ENCODE results near the gene CCR5AS.

The CCR5AS gene

DNA sequence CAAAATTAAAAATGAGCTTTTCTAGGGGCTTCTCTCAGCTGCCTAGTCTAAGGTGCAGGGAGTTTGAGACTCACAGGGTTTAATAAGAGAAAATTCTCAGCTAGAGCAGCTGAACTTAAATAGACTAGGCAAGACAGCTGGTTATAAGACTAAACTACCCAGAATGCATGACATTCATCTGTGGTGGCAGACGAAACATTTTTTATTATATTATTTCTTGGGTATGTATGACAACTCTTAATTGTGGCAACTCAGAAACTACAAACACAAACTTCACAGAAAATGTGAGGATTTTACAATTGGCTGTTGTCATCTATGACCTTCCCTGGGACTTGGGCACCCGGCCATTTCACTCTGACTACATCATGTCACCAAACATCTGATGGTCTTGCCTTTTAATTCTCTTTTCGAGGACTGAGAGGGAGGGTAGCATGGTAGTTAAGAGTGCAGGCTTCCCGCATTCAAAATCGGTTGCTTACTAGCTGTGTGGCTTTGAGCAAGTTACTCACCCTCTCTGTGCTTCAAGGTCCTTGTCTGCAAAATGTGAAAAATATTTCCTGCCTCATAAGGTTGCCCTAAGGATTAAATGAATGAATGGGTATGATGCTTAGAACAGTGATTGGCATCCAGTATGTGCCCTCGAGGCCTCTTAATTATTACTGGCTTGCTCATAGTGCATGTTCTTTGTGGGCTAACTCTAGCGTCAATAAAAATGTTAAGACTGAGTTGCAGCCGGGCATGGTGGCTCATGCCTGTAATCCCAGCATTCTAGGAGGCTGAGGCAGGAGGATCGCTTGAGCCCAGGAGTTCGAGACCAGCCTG, 35.1 kb downstream of the CCR5AS start:
- Mint-ChIP-seq H3K4me1 (peaks cover 17% of the 10 kb centered on the region), H3K9me3 (no peaks in the 10 kb centered on the region), H3K27ac (no peak overlapping the region), H3K27me3 (ENCODE audit: insufficient read depth, low read depth, poor library complexity) (no peaks in the 10 kb centered on the region), H3K36me3 (ENCODE audit: low read depth) (no peaks in the 10 kb centered on the region; the same call in 2 of the 3 replicates), H3K4me3 (no peak overlapping the region)
- Histone ChIP-seq H3K4me3 (no peak overlapping the region), H3K36me3 (ENCODE audit: insufficient read depth) (no peaks in the 10 kb centered on the region), H3K27me3 (ENCODE audit: insufficient read depth) (no peaks in the 10 kb centered on the region), H3F3A (replicated peaks; ENCODE audit: low read depth) (no peaks in the 10 kb centered on the region), H3K4me2 (no peak overlapping the region), H4K20me1 (replicated peaks; ENCODE audit: insufficient read depth) (no peaks in the 10 kb centered on the region; the same call in none of the 2 replicates), H2AFZ (no peak overlapping the region), H3K4me1 (ENCODE audit: insufficient read depth) (peaks cover 8% of the 10 kb centered on the region), H3K79me2 (replicated peaks; ENCODE audit: insufficient read depth) (no peaks in the 10 kb centered on the region), H3K27ac (ENCODE audit: low read depth) (no peak overlapping the region), H3K9me2 (ENCODE audit: insufficient read depth) (no peaks in the 10 kb centered on the region)
- TF ChIP-seq NANOG (IDR thresholded peaks at IDR 0.05; ENCODE audit: borderline replicate concordance) (no peak), JUNB (IDR thresholded peaks at IDR 0.05; ENCODE audit: unreplicated experiment) (no peak), ZNF114 (CRISPR knock-in tag; IDR thresholded peaks at IDR 0.05) (no peak)
- TF ChIP-seq, protein P1, sequence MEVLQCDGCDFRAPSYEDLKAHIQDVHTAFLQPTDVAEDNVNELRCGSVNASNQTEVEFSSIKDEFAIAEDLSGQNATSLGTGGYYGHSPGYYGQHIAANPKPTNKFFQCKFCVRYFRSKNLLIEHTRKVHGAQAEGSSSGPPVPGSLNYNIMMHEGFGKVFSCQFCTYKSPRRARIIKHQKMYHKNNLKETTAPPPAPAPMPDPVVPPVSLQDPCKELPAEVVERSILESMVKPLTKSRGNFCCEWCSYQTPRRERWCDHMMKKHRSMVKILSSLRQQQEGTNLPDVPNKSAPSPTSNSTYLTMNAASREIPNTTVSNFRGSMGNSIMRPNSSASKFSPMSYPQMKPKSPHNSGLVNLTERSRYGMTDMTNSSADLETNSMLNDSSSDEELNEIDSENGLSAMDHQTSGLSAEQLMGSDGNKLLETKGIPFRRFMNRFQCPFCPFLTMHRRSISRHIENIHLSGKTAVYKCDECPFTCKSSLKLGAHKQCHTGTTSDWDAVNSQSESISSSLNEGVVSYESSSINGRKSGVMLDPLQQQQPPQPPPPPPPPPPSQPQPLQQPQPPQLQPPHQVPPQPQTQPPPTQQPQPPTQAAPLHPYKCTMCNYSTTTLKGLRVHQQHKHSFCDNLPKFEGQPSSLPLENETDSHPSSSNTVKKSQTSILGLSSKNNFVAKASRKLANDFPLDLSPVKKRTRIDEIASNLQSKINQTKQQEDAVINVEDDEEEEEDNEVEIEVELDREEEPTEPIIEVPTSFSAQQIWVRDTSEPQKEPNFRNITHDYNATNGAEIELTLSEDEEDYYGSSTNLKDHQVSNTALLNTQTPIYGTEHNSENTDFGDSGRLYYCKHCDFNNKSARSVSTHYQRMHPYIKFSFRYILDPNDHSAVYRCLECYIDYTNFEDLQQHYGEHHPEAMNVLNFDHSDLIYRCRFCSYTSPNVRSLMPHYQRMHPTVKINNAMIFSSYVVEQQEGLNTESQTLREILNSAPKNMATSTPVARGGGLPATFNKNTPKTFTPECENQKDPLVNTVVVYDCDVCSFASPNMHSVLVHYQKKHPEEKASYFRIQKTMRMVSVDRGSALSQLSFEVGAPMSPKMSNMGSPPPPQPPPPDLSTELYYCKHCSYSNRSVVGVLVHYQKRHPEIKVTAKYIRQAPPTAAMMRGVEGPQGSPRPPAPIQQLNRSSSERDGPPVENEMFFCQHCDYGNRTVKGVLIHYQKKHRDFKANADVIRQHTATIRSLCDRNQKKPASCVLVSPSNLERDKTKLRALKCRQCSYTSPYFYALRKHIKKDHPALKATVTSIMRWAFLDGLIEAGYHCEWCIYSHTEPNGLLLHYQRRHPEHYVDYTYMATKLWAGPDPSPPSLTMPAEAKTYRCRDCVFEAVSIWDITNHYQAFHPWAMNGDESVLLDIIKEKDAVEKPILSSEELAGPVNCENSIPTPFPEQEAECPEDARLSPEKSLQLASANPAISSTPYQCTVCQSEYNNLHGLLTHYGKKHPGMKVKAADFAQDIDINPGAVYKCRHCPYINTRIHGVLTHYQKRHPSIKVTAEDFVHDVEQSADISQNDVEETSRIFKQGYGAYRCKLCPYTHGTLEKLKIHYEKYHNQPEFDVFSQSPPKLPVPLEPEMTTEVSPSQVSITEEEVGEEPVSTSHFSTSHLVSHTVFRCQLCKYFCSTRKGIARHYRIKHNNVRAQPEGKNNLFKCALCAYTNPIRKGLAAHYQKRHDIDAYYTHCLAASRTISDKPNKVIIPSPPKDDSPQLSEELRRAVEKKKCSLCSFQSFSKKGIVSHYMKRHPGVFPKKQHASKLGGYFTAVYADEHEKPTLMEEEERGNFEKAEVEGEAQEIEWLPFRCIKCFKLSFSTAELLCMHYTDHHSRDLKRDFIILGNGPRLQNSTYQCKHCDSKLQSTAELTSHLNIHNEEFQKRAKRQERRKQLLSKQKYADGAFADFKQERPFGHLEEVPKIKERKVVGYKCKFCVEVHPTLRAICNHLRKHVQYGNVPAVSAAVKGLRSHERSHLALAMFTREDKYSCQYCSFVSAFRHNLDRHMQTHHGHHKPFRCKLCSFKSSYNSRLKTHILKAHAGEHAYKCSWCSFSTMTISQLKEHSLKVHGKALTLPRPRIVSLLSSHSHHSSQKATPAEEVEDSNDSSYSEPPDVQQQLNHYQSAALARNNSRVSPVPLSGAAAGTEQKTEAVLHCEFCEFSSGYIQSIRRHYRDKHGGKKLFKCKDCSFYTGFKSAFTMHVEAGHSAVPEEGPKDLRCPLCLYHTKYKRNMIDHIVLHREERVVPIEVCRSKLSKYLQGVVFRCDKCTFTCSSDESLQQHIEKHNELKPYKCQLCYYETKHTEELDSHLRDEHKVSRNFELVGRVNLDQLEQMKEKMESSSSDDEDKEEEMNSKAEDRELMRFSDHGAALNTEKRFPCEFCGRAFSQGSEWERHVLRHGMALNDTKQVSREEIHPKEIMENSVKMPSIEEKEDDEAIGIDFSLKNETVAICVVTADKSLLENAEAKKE (CRISPR knock-in tag; IDR thresholded peaks at IDR 0.05): no peak
- TF ChIP-seq, protein P2, sequence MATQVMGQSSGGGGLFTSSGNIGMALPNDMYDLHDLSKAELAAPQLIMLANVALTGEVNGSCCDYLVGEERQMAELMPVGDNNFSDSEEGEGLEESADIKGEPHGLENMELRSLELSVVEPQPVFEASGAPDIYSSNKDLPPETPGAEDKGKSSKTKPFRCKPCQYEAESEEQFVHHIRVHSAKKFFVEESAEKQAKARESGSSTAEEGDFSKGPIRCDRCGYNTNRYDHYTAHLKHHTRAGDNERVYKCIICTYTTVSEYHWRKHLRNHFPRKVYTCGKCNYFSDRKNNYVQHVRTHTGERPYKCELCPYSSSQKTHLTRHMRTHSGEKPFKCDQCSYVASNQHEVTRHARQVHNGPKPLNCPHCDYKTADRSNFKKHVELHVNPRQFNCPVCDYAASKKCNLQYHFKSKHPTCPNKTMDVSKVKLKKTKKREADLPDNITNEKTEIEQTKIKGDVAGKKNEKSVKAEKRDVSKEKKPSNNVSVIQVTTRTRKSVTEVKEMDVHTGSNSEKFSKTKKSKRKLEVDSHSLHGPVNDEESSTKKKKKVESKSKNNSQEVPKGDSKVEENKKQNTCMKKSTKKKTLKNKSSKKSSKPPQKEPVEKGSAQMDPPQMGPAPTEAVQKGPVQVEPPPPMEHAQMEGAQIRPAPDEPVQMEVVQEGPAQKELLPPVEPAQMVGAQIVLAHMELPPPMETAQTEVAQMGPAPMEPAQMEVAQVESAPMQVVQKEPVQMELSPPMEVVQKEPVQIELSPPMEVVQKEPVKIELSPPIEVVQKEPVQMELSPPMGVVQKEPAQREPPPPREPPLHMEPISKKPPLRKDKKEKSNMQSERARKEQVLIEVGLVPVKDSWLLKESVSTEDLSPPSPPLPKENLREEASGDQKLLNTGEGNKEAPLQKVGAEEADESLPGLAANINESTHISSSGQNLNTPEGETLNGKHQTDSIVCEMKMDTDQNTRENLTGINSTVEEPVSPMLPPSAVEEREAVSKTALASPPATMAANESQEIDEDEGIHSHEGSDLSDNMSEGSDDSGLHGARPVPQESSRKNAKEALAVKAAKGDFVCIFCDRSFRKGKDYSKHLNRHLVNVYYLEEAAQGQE (IDR thresholded peaks at IDR 0.05; ENCODE audit: unreplicated experiment): no peak
- ATAC-seq: no peak
- DNase-seq (ENCODE audit: low spot score): no peak

All from GM23338 (cell line).